Neural cell (in vitro differentiated cells): ENCODE measurements around the gene GNRHR.

Source experiments
- CTCF ChIP-seq: fragments of 450-650 bp; IDR thresholded peaks from 2 replicates; pipeline ENCODE4 v1.5.1; 2014; ENCODE audit warnings: antibody characterized with exemption, mild to moderate bottlenecking, moderate library complexity; ENCODE audit not compliant: poor library complexity, severe bottlenecking
- EZH2 ChIP-seq: fragments of 200-600, 300-800 bp; shearing (Covaris generic), sonication (generic); IDR thresholded peaks from 2 replicates; pipeline ENCODE4 v1.6.1; 2014; ENCODE audit warnings: antibody characterized with exemption, low read length, borderline replicate concordance, mild to moderate bottlenecking; ENCODE audit not compliant: insufficient read depth, poor library complexity, severe bottlenecking
- REST ChIP-seq: IDR thresholded peaks from 2 replicates; pipeline ENCODE4 v1.6.1; 2012; ENCODE audit warnings: borderline replicate concordance

GRCh38 chr4:67751260-67751659 is 2.9 kb downstream of the GNRHR start:
- TF ChIP-seq EZH2: no peak
- no peak for TF ChIP-seq CTCF
- TF ChIP-seq REST: no peak
